K562 (cell line): ENCODE data around the gene MLST8.

Experiments used
- CTCF ChIP-seq, 3 experiments: IDR thresholded peaks in 2 of 3; conservative IDR thresholded peaks in 1 of 3; 2 replicates each; pipeline ENCODE4 v1.5.1; 2011 to 2012; ENCODE audit warnings: low read length in 3 of 3, mild to moderate bottlenecking in 3 of 3, control low read depth in 2 of 3, improper control_type of control experiment in 1 of 3, inconsistent platforms in 1 of 3, low read depth in 1 of 3, mixed read lengths in 1 of 3, moderate library complexity in 1 of 3; ENCODE audit not compliant: insufficient read depth in 2 of 3
- EGR1 ChIP-seq: fragments of 450-650 bp; conservative IDR thresholded peaks from 2 replicates; pipeline ENCODE4 v1.6.1; 2017; ENCODE audit warnings: mild to moderate bottlenecking
- RREB1 ChIP-seq: fragments of 250-450 bp; sonication (Bioruptor Pico); IDR thresholded peaks from 2 replicates; pipeline ENCODE4 v1.4.0; 2020
- ZBTB7A ChIP-seq: IDR thresholded peaks from 2 replicates; pipeline ENCODE4 v1.6.1; 2011; ENCODE audit warnings: low read depth, mild to moderate bottlenecking, low read length, moderate library complexity, borderline replicate concordance; ENCODE audit not compliant: control insufficient read depth
- ZFP1 ChIP-seq: fragments of 450-650 bp; formaldehyde crosslinking; IDR thresholded peaks from 2 replicates; pipeline ENCODE4 v1.4.0; 2020; ENCODE audit warnings: mild to moderate bottlenecking, mixed read lengths
- ZNF124 ChIP-seq: sonication (generic); formaldehyde crosslinking; IDR thresholded peaks from 2 replicates; pipeline ENCODE4 v1.8.1; 2022; ENCODE audit warnings: missing genetic modification reagents
- ZNF175 ChIP-seq: fragments of 200-800 bp; sonication (Bioruptor generic); IDR thresholded peaks from 2 replicates; pipeline ENCODE4 v1.6.1; 2016; ENCODE audit warnings: low read depth, mild to moderate bottlenecking, missing genetic modification characterization, missing compliant biosample characterization
- ZNF561 ChIP-seq: fragments of 450-650 bp; formaldehyde crosslinking; conservative IDR thresholded peaks from 2 replicates; pipeline ENCODE4 v1.4.0; 2020; ENCODE audit warnings: mild to moderate bottlenecking, moderate library complexity

GRCh38 chr16:2252806-2253148 lies 47.5 kb downstream of the MLST8 start:
- no peak for TF ChIP-seq CTCF (IDR thresholded peaks at IDR 0.05 in 2 of 3, conservative IDR thresholded peaks at IDR 0.05 in 1 of 3; ENCODE audit: insufficient read depth in 2 of 3, low read depth in 1 of 3, low read length in 3 of 3)
- no peak for TF ChIP-seq ZBTB7A
- TF ChIP-seq ZNF561 = no peak
- TF ChIP-seq ZFP1 (CRISPR knock-in tag) = no peak
- TF ChIP-seq RREB1 (CRISPR knock-in tag) = no peak
- TF ChIP-seq ZNF124 = no peak
- no peak for TF ChIP-seq ZNF175 (CRISPR knock-in tag)
- TF ChIP-seq EGR1 = no peak
